ENCODE results near the gene BMPER. TPM values are rescaled to one million over a fixed set of nuclear protein-coding genes. Genes with fewer than 3 reads are reported as not detected.

BMPER gene
- total RNA-seq, 1 experiment from 2014 or later = not detected

DNA sequence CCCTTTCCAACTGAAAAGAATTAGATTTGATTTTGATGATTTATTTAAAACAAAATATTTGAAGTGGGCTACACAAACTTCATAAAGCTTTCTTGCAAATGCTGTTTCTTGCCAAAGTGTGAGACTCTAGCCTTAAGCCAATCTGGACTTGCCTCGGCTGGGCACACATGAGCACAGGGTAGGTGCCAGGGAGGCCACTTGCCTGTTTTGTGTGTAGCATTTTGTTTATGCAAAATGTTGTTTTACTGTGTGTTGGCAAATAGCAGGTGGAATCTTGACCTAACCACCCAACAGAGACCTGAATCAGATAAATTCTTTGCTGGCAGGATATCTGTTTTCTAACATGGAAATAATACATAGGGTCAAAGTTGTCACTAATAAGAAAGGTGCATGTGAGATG is 161.1 kb downstream of the BMPER start:
- no peaks in the 10 kb centered on the region for H3K79me2 ChIP-seq (ENCODE audit: low read length)
- H3K4me3 ChIP-seq (ENCODE audit: low read length) = no peak overlapping the region
- H3K9me3 ChIP-seq (ENCODE audit: low read length) = no peaks in the 10 kb centered on the region
- H4K20me1 ChIP-seq (ENCODE audit: insufficient read depth, low read depth, low read length) = no peaks in the 10 kb centered on the region
- no peak overlapping the region for H3K27ac ChIP-seq (ENCODE audit: low read length)
- H3K4me2 ChIP-seq (ENCODE audit: low read depth, low read length, poor library complexity, severe bottlenecking) = no peak overlapping the region
- peaks cover 8% of the 10 kb centered on the region for H3K4me1 ChIP-seq (ENCODE audit: low read length)
- H3K9ac ChIP-seq (ENCODE audit: low read length) = no peak overlapping the region
- no peak for DNase-seq
- H3K36me3 ChIP-seq (ENCODE audit: insufficient read depth, low read length) = no peaks in the 10 kb centered on the region
- H2AFZ ChIP-seq (ENCODE audit: low read length) = no peak overlapping the region
- no peaks in the 10 kb centered on the region for H3K9me2 ChIP-seq (replicated peaks; ENCODE audit: insufficient read depth, low read length)
- no peaks in the 10 kb centered on the region for H3K27me3 ChIP-seq (ENCODE audit: low read length)

DNA sequence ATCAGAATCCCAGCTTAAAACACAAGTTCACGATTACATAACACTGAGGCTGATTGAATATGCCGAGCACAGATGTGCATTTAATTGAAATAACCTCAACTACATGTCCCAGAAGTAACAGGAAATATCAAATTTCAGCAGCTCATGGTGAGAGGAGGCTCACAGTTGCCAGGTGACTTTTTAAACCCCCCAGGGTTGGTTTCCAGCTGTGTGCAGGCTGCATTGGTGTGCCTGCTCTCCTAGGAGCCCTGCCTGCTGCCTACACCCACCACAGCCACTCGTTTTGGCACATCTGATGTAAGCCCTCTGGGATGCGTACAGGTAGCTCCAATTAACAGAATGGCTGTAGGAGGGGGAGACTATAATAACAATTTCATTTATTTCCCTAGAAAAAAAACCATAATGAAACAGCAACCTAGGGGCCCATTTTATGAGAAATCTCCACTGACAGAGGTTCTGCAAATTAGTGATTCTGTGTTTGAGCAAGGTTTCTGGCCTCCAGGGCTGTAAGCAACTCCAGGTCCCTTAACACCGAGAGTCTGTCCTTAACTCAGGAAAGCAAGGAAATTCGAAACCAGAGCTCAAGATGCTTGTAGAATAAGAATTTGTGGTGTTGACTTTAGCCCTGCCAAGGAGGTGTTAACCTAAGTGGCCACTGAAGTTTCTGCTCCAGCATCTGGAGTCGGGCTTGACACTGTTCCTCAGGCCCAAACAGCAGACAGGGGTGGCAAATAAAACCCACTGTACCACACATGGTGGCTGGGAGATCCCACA is 161.9 kb downstream of the BMPER start:
- Histone ChIP-seq H2AFZ (ENCODE audit: low read length) (no peak overlapping the region), H3K27me3 (ENCODE audit: low read length) (no peaks in the 10 kb centered on the region), H3K27ac (ENCODE audit: low read length) (no peak overlapping the region), H3K4me2 (ENCODE audit: low read depth, low read length, poor library complexity, severe bottlenecking) (no peak overlapping the region), H4K20me1 (ENCODE audit: insufficient read depth, low read depth, low read length) (no peaks in the 10 kb centered on the region), H3K9me2 (replicated peaks; ENCODE audit: insufficient read depth, low read length) (no peaks in the 10 kb centered on the region), H3K9ac (ENCODE audit: low read length) (no peak overlapping the region), H3K79me2 (ENCODE audit: low read length) (no peaks in the 10 kb centered on the region), H3K36me3 (ENCODE audit: insufficient read depth, low read length) (no peaks in the 10 kb centered on the region), H3K4me1 (ENCODE audit: low read length) (peaks cover 8% of the 10 kb centered on the region), H3K4me3 (ENCODE audit: low read length) (no peak overlapping the region), H3K9me3 (ENCODE audit: low read length) (no peaks in the 10 kb centered on the region)
- DNase-seq = peak; percentile 45

DNA sequence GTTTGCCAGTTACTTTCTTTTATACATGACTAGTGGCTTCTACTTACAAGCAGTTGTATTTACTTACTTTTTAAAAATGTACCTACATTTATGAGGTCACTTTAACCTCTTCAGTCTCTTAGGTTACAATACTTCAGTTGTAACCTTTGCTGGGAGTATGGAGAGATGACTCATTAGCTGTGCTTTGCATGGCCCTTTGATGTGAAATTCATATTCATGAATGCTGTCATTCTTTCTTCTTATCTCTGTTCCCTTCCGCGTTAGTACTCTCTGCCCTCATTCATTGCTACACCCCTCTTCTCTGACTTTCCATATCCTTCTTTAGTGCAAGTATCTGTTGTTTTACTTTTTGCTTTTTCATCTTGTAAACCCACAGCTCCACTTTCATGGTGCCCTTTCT is 164.3 kb downstream of the BMPER start:
- Histone ChIP-seq H4K20me1 (ENCODE audit: insufficient read depth, low read depth, low read length) (no peaks in the 10 kb centered on the region), H3K9me2 (replicated peaks; ENCODE audit: insufficient read depth, low read length) (no peaks in the 10 kb centered on the region), H2AFZ (ENCODE audit: low read length) (no peak overlapping the region), H3K4me2 (ENCODE audit: low read depth, low read length, poor library complexity, severe bottlenecking) (no peak overlapping the region), H3K9ac (ENCODE audit: low read length) (no peak overlapping the region), H3K4me3 (ENCODE audit: low read length) (no peak overlapping the region), H3K4me1 (ENCODE audit: low read length) (peaks cover 8% of the 10 kb centered on the region), H3K27me3 (ENCODE audit: low read length) (no peaks in the 10 kb centered on the region), H3K27ac (ENCODE audit: low read length) (no peak overlapping the region), H3K36me3 (ENCODE audit: insufficient read depth, low read length) (no peaks in the 10 kb centered on the region), H3K79me2 (ENCODE audit: low read length) (no peaks in the 10 kb centered on the region), H3K9me3 (ENCODE audit: low read length) (no peaks in the 10 kb centered on the region)
- no peak for DNase-seq

DNA sequence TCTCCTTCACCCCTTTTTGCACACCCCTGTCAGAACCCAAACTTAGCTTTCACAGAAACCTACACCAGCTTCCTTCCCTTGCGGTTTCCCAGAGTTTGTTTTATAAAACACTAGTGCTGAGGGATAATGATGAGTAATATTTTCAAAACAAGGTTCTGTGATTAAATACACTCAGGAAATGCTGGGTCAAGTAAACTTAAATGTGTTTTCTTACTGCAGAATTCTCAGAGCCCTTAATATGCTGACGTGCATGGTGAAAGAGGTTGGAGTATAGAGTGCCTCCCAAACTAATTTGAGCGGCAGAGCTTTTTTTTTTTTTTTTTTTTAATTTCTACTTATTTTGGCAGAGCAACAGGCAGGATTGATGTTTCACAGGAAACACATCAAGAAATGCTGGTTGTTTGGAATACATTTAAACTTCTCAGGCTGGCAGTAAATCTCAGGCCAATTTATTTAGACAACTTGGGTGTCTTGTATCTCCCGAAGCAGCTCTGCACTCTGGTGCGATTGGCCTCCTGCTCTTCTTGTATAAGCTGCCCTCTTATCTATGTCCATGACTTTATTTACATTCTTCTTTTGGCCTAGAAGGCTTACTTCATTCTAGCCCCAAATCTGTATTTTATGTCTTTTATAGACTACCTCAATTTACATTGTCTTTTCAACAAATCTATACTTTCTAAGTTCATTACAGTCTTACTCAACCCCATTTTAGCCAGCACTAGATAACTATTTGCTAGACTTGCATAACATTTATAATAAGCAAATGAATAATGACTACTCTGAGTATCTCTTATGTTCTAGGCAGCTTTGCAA is 165.4 kb downstream of the BMPER start:
- Histone ChIP-seq H3K27ac (ENCODE audit: low read length) (no peak overlapping the region), H3K79me2 (ENCODE audit: low read length) (no peaks in the 10 kb centered on the region), H3K4me3 (ENCODE audit: low read length) (no peak overlapping the region), H3K9ac (ENCODE audit: low read length) (no peak overlapping the region), H4K20me1 (ENCODE audit: insufficient read depth, low read depth, low read length) (no peaks in the 10 kb centered on the region), H3K4me2 (ENCODE audit: low read depth, low read length, poor library complexity, severe bottlenecking) (no peak overlapping the region), H3K9me3 (ENCODE audit: low read length) (no peaks in the 10 kb centered on the region), H3K9me2 (replicated peaks; ENCODE audit: insufficient read depth, low read length) (no peaks in the 10 kb centered on the region), H2AFZ (ENCODE audit: low read length) (no peak overlapping the region), H3K4me1 (ENCODE audit: low read length) (peaks cover 8% of the 10 kb centered on the region), H3K27me3 (ENCODE audit: low read length) (no peaks in the 10 kb centered on the region), H3K36me3 (ENCODE audit: insufficient read depth, low read length) (no peaks in the 10 kb centered on the region)
- DNase-seq = no peak

DNA sequence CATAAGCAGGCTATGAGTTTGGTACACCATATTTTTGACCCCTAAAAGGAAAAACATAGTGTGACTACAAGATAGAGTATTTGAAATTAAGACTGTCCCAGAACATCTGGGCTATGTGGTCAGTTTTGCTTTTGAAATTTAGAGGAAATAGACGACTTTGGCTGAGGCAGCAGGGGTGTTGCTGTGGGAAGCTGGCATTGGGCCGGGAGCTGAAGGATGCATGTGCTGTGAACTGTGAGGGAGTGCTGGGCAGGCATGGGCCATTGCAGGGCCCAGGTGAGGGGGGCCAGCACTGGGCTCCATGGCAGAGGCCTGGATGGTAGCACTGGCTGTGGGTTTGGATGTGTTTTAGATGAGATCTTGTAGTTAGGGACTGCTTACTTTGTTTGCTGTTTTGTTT is 168.3 kb downstream of the BMPER start:
- Histone ChIP-seq H3K9ac (ENCODE audit: low read length) (no peak overlapping the region), H2AFZ (ENCODE audit: low read length) (no peak overlapping the region), H3K27ac (ENCODE audit: low read length) (no peak overlapping the region), H3K4me1 (ENCODE audit: low read length) (no peaks in the 10 kb centered on the region), H3K9me2 (replicated peaks; ENCODE audit: insufficient read depth, low read length) (no peaks in the 10 kb centered on the region), H3K9me3 (ENCODE audit: low read length) (no peaks in the 10 kb centered on the region), H3K4me3 (ENCODE audit: low read length) (no peak overlapping the region), H3K27me3 (ENCODE audit: low read length) (no peaks in the 10 kb centered on the region), H4K20me1 (ENCODE audit: insufficient read depth, low read depth, low read length) (no peaks in the 10 kb centered on the region), H3K36me3 (ENCODE audit: insufficient read depth, low read length) (no peaks in the 10 kb centered on the region), H3K4me2 (ENCODE audit: low read depth, low read length, poor library complexity, severe bottlenecking) (no peak overlapping the region), H3K79me2 (ENCODE audit: low read length) (no peaks in the 10 kb centered on the region)
- no peak for DNase-seq

DNA sequence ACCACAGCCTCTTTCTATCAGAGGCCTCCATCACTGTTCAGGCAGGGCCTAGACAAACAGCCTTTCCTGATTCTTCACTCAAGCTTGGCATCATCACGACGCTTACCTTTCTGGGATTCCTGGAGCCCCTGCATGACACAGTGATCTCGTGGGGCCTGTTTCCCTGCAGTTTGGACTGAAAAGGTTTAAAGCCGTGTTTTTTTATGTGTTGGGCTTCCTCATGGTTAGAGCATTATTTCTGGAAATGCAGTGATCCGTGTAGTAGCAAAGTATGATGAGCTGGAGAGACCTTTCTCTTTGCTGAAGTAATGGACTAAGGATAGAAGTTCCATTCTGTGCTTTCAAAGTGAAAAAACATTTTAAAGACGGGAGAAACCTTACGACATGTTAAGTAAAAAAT is 169.1 kb downstream of the BMPER start:
- no peak for DNase-seq
- Histone ChIP-seq H3K9me3 (ENCODE audit: low read length) (no peaks in the 10 kb centered on the region), H3K4me3 (ENCODE audit: low read length) (no peak overlapping the region), H3K4me1 (ENCODE audit: low read length) (no peaks in the 10 kb centered on the region), H3K36me3 (ENCODE audit: insufficient read depth, low read length) (no peaks in the 10 kb centered on the region), H2AFZ (ENCODE audit: low read length) (no peak overlapping the region), H3K9me2 (replicated peaks; ENCODE audit: insufficient read depth, low read length) (no peaks in the 10 kb centered on the region), H3K4me2 (ENCODE audit: low read depth, low read length, poor library complexity, severe bottlenecking) (no peak overlapping the region), H3K79me2 (ENCODE audit: low read length) (no peaks in the 10 kb centered on the region), H4K20me1 (ENCODE audit: insufficient read depth, low read depth, low read length) (no peaks in the 10 kb centered on the region), H3K27ac (ENCODE audit: low read length) (no peak overlapping the region), H3K27me3 (ENCODE audit: low read length) (no peaks in the 10 kb centered on the region), H3K9ac (ENCODE audit: low read length) (no peak overlapping the region)

DNA sequence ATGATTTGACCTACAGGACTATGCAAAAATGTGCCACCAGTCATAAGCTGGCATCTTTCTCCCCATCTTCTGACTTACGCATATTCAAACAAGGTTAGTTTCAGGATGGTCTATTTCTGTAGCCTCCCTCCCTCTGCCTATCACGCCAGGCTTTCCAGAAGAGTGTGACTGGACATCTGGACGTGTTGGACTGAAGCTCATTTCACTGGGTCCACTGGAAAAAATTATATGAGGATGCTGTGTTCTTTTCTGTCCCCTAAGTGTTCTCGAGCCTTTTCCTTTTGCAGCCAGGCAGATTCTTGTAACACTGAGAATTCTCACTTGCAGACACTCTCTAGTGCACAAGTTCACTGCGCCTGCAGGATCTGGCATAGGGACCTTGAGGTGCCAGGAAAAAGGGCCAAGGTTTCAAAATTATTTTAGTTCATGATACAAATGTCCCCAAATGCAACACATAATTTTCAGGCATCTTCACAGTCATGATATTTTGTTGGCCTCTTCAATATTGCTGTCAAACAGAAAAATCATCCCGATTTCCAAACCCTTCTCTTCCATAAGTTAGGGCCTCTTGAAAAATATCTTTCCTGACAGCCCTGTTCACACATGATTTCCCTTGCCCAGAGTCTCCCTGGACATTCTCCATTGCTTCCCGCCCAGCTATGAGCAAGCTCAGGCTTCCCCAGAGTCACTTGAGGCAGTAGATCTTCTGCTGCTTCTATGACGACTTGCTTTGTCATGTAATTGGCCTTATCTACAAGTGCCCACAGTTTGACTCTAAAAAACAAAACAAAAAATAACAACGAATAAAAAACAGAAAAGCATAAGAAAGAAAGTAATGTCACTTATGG is 170.4 kb downstream of the BMPER start:
- H4K20me1 ChIP-seq (ENCODE audit: insufficient read depth, low read depth, low read length) = no peaks in the 10 kb centered on the region
- no peak overlapping the region for H3K9ac ChIP-seq (ENCODE audit: low read length)
- H3K27ac ChIP-seq (ENCODE audit: low read length) = no peak overlapping the region
- no peaks in the 10 kb centered on the region for H3K9me2 ChIP-seq (replicated peaks; ENCODE audit: insufficient read depth, low read length)
- H3K4me2 ChIP-seq (ENCODE audit: low read depth, low read length, poor library complexity, severe bottlenecking) = no peak overlapping the region
- no peak overlapping the region for H2AFZ ChIP-seq (ENCODE audit: low read length)
- no peaks in the 10 kb centered on the region for H3K27me3 ChIP-seq (ENCODE audit: low read length)
- no peaks in the 10 kb centered on the region for H3K79me2 ChIP-seq (ENCODE audit: low read length)
- H3K4me1 ChIP-seq (ENCODE audit: low read length) = no peaks in the 10 kb centered on the region
- no peaks in the 10 kb centered on the region for H3K9me3 ChIP-seq (ENCODE audit: low read length)
- H3K4me3 ChIP-seq (ENCODE audit: low read length) = no peak overlapping the region
- DNase-seq = no peak
- no peaks in the 10 kb centered on the region for H3K36me3 ChIP-seq (ENCODE audit: insufficient read depth, low read length)

DNA sequence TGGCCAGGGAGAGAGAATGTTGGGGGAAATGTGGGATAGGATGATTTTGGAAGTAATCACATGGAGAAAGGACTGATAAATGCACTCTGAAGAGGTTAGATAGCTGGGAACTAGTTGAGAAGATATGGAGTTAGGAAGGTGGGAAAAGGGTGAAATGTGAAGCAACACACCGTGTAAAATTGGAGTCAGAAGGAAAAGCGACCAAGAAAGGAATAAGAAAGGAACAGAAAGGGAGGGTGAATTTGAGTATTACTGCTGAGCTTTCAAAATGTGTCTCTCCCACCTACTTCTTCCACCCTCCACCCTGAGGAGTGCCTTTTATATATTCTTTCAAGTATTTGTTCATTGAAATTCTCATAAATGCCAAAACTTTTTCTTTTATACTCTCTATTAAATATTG is 171.8 kb downstream of the BMPER start:
- H3K9ac ChIP-seq (ENCODE audit: low read length) = no peak overlapping the region
- no peak overlapping the region for H3K27ac ChIP-seq (ENCODE audit: low read length)
- H3K36me3 ChIP-seq (ENCODE audit: insufficient read depth, low read length) = no peaks in the 10 kb centered on the region
- no peaks in the 10 kb centered on the region for H3K79me2 ChIP-seq (ENCODE audit: low read length)
- H3K9me2 ChIP-seq (replicated peaks; ENCODE audit: insufficient read depth, low read length) = no peaks in the 10 kb centered on the region
- H3K9me3 ChIP-seq (ENCODE audit: low read length) = no peaks in the 10 kb centered on the region
- no peak overlapping the region for H3K4me3 ChIP-seq (ENCODE audit: low read length)
- no peak for DNase-seq
- H3K4me1 ChIP-seq (ENCODE audit: low read length) = no peaks in the 10 kb centered on the region
- H3K27me3 ChIP-seq (ENCODE audit: low read length) = 0 out of 2 replicates have a peak, but pooled peaks cover 3% of the 10 kb centered on the region
- no peak overlapping the region for H2AFZ ChIP-seq (ENCODE audit: low read length)
- H3K4me2 ChIP-seq (ENCODE audit: low read depth, low read length, poor library complexity, severe bottlenecking) = no peak overlapping the region
- no peaks in the 10 kb centered on the region for H4K20me1 ChIP-seq (ENCODE audit: insufficient read depth, low read depth, low read length)
